Measurements from ENCODE around the gene TTC3.

GRCh38 chr21:37227071-37228002, 154.3 kb downstream of the TTC3 start:
- TF ChIP-seq, protein P1, sequence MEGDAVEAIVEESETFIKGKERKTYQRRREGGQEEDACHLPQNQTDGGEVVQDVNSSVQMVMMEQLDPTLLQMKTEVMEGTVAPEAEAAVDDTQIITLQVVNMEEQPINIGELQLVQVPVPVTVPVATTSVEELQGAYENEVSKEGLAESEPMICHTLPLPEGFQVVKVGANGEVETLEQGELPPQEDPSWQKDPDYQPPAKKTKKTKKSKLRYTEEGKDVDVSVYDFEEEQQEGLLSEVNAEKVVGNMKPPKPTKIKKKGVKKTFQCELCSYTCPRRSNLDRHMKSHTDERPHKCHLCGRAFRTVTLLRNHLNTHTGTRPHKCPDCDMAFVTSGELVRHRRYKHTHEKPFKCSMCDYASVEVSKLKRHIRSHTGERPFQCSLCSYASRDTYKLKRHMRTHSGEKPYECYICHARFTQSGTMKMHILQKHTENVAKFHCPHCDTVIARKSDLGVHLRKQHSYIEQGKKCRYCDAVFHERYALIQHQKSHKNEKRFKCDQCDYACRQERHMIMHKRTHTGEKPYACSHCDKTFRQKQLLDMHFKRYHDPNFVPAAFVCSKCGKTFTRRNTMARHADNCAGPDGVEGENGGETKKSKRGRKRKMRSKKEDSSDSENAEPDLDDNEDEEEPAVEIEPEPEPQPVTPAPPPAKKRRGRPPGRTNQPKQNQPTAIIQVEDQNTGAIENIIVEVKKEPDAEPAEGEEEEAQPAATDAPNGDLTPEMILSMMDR (IDR thresholded peaks at IDR 0.05) = no peak
- TF ChIP-seq POLR2A (IDR thresholded peaks at IDR 0.05) = no peak
